GM21423 (cell line): Measurements from ENCODE around the gene AACS.
"Not testable (repeated sequence)": the region's sequence is repeated elsewhere in the genome, so short reads cannot be mapped to it uniquely, and the experiment has no call there.

ENCODE experiments used
- ATAC-seq: cut with Tn5 transposase; IDR thresholded peaks from one replicate; pipeline ENCODE4 v1.9.1; 2021; ENCODE audit warnings: mild to moderate bottlenecking, moderate library complexity; ENCODE audit not compliant: unreplicated experiment

AACS gene

DNA sequence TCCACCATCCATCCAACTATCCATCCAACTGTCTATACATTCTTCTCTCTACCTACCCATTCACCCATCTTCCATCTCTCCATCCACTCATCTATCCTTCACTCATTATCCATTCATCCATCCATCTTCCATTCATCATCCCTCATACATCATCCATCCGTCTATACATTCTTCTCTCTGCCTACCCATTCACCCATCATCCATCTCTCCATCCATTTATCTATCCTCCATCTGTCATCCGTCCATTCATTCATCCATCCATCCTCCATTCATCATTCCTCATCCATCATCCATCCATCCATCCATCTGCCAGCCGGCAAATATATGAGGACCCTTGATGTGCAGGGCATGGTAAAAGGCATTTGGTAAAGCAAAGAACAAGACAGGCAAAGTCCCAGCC, 25.2 kb downstream of the AACS start:
- ATAC-seq, result no peak

DNA sequence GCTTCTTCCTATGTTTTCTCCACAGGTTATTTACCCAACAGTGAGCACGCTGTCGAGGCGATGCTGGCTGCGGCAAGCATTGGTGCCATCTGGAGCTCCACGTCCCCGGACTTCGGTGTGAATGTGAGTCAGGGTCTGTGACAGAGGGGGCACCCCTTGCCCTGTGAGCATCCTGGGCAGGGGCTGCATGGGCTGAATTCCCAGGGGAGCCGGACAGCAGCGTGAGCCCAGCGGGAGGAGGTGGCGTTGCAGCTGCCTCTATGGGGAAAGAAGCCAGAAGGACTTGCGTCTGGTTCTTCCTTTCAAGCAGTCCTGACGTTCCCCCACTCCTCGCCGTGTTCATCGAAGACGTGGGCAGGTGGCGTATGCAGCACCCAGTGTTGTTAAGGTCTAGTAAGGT, 26.2 kb downstream of the AACS start:
- no peak for ATAC-seq

DNA sequence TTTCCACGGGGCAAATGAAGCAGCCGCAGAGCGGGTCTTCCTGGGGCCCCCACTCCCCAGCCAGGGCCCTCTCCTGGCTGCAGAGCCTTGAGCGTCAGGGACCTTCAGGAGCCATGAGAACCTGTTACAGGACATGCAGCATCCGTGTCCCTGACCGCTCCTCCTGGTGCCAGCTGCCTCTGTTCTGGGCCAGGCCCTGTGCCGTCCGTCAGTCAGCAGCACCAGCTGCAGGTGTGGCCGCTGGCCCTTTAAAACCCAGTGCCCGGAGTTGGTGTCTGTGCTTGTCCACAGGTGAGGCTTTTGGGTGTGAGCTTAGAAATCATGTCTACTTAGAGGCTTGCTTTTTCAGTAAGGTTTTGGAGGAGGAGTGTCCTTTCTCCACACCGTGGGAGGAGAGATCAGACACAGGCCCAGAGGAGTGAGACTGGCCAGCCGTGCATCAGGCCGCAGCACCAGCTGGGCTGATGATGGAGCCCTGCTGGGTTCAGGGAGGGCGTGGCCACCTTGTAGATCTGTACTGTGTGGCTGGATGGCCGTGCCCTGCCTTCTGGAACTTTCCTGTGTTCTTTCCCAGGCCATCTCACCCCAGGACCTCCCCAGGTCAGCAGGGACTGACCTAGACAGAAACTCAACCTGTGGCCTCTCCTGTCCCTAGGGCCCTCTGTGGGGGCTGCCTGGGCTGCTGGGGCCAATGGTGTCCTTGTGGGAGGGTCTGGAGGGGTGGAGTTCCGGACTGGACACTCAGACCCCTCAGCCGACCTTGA, 27.1 kb downstream of the AACS start:
- no peak for ATAC-seq

DNA sequence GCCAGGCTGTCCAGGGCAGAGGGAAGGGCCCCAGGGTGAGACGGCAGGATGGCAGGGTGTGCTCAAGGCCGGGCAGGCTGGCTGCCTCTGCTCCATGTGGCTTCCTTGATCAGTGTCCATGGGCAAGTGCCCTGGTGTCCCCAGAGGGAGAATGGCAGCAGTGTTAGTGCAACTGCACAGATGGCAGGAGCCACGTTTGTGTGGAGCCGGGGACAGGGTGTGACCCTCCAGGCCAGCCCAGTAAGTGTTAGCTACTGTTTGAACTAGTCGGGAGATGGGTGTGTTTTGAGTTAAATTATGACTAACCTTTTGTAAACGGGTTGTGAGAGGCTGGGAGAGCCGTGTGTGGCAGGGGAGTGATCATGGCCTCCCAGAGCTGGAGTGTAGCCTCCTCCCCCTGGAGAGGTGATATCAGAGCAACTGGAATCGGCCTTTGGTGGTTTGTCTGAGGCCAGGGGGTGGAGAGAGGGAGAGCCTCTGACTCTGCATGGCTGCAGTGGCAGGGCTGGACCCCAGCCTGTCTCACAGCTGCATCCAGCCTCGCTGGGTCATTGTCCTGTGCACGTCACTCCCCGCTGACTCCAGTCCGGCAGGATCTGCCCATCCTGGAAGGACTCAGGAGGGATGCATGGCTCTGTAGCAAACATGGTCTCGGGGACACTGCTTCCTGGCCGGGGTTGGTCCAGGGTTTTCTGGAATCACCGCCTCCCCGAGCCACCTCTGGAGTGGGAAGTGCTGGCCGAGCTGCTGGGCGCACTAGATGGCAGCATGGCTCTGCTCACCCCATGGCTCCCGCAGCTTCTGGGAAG, 27.8 kb downstream of the AACS start:
- no peak for ATAC-seq

DNA sequence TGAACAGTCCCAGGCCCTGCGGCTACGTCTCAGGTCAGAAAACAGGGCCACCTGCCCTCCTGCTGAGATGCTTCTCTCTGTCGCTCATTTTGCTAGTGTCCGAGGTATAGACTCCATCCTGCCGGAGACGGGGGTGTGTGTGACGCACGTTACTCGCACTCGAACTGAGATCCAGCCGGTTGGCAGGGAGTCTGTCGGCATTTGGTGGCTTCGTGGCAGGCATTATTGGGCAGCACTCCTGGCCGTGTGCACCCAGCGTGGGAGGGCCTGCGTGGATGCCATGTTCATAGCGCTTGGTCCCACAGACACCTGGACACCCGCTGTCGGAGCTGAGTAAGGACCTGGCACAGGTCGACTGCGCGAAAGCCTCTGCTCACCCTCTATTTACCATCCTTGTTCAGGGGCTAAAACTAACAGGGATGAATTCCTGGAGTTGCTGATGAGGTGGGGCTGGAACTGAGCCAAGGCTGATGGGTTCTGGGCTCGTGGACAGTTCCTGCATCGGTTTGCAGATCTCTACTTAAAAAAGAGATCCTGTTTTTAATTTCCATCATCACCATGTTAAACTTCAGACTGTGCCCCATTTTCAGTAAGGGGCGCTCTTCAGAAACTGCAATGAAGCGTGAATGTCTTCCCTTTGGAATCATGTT, 28.6 kb downstream of the AACS start:
- ATAC-seq, result no peak

DNA sequence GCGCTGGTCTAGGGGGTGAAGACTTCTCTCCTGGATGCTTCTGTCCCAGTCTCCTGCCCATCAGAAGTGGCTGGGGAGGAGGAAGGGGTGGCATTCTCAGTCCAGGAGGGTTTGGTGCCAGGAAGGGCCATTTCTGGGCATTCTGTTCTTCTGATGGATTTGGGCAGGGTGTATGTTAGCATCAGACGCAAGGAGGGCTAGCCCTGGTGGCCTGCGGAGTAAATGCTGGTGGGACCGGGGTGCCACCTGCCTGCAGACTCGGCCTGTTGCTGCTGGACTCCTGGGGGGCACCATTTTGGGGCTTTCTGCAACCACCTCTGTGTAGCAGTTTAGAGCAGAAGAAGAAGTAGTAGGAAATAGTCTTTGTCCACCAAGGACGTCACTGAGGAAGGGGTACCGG, 31.7 kb downstream of the AACS start:
- no peak for ATAC-seq

DNA sequence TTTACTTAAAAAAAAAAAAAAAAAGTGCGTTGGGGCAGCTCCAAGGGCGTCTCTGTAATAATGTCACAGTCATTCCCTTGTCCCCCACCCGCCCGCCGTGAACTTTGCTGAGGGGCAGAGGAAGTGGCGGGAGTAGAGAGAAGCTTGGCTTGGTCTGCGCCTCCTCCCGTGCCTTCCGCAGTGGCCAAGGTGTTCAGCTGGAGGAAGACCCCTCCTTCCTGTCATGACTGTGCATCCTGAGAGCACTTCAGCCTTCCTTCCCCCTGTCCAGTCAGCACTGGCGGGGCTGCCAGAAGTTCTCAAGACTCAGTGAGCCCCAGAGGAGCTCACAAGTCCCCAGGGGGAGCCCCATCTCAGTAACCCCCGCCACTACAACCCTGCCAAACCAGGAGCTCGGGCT, 32.2 kb downstream of the AACS start:
- no peak for ATAC-seq

DNA sequence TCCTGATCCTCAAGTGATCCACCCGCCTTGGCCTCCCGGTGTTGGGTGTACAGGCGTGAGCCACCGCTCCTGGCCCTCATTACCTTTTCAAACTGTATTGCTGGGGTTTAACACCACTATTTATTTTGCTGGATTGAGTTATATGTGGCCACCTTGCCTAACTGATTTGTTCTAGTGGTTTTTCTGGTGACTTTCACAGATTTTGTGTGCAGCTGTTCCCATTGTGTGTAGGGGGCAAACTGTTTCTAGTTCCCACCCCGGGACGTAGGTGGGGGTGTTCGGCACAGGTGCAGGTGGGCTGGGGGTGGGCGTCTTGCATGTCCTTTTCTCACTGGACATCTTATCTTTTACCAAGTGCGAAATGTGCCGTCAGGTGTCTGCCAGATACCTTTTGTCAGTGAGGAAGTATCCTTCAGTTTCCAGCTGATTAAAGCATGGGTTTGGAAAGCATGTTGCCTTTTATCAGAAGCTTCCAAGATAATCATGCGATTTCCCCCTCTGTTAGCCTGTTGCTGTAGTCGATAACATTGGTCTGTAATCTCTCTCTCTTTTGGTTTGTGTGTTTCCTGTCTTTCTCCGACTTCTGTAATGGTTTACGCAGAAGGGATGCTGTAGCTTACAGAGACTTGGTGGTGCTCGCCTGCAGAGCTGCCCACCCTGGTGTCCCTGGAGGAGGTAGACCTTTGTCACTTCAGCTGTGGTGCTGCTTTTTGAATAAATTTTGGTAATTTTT, 33.6 kb downstream of the AACS start:
- ATAC-seq, result no peak

DNA sequence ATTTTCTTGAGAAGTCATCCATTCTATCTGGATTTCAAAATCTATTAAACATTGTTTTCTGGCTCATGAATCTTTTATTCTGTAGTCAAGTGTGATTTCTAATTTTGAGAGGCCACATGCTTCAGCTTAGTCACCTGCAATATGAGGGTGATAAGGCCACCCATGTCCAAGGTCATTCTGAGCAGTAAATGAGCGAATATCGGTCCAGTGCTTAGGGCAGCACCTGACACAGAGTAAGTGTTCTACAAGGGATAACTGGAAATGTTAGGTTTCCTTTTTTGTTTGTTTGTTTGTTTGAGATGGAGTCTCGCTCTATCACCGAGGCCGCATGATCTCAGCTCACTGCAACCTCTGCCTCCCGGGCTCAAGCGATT, 34.2 kb downstream of the AACS start:
- ATAC-seq, result no peak

DNA sequence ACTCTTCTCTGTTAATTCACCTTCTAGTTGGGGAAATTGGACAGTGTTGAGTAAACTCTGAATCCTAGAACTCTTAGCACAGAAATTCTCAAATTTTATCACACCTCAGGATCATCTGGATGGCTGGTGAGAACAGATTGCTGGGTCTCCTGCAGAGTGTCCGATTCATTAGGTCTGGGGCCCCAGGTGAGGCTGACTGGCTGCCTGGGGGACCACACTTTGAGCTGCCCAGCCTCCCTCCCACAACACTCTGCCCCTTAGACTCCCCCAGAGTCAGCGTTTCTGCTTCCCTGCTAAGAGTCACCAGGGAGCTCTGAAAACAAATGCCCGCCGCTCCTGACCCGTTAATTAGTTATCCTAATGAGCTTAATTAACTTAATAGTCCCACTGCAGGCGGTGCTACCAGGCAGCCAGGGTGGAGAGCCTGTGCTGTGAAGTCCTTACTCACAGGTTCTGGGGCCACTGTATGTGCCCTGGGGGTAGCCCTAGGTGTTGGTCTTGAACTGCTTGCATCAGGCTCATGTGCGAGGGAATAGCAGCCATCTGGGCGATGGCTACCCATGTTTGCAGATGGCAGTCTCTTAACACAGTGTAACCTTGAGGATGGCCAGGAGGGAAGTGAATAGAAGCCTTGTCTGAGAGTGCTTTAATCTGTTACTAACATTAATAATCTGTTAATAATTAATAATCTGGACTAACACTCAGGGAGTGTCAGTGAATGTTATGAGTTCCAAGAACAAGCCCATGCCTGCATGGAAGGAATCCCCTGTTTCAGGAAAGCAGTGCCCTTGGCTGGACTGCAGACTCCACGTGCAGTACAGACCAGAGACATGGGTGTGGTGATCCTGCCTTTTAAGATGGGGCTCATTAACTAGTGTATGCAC, 35.6 kb downstream of the AACS start:
- no peak for ATAC-seq

DNA sequence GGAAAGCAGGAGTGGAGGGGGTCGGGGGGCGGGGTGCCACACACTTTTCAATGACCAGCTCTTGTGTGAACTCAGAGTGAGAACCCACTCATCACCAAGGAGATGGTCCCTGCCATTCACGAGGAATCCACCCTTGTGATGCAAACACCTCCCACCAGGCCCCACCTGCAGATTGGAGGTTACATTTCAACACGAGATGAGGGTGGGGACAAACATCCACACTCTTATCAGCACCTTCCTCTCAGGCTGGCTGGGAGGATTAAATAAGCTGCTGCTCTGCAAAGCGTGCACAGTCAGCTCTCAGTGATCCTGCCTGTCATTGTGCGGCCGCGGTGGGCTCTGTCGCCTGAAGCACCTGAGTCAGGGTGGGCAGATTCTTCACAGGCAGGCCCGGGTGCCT, 39.7 kb downstream of the AACS start:
- no peak for ATAC-seq

DNA sequence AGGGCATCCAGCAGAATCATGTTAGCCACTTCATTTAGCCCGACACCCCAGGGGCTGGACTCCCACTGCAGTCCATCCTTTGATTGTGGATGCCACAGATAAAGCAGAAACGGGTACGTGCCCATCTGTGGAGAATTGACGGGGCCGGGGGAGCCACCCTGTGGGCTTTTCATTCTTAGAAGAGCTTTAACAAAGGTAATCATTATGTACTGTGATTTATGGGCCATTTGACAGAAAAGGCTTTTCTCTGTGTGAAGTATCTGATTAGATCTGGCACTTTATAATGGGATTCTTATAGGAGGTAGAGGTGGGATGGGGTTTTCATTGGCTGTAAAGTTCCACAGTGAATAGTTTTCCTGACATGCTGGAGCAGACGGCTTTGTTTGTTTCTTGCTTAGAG, 40.4 kb downstream of the AACS start:
- no peak for ATAC-seq

DNA sequence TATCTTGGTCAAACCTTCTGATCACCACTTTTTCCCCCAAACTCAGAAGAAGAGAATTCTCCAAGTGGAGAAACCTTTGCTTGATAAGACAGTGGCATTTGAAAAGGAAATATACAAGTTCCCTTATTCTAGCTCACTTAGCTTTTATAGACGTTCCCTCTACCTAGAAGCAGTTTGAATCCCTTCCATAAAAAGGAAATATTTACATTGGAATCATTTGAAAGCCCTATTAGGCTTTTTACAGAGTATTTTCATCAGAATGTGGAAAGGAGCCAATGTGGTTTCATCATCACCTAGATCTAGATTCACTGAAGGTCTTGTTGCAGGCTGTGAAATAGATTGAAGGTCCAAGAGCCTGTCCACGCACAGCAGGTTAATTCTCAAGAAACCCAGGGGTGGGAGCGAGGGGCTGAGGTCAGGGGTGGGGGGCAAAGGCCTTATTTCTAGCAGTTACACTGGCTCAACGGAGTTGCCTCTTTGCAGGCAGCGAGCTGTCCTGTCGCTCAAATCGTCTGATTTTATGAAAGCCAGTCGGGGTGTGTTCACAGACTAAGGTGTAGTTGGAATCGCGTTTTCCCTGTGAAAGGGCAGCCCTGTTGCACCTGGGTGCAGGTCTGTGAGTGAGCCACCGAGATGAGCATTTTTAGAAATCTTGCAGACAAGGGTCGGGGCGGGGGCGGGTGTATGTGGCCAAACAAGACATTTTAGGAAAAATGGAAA, 45.6 kb downstream of the AACS start:
- no peak for ATAC-seq

DNA sequence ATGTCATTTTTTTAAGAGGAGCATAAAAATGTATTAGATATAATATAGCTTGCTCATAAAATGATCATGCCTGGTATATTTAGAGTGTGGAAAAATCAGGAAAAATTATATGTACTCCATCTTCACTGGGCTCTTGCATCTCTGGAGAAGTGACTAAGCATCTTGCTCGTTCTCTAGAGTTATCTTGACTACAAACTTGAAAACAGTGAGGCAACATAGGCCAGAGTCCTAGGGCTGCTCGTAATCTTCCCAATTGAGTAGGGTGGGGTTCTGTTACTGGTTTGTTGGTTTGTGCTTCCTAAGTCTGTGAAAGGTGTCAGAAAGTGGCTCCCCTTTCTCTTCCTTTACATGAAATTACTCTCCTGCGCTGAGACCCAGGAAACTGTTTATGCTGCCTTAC, 46.2 kb downstream of the AACS start:
- no peak for ATAC-seq

DNA sequence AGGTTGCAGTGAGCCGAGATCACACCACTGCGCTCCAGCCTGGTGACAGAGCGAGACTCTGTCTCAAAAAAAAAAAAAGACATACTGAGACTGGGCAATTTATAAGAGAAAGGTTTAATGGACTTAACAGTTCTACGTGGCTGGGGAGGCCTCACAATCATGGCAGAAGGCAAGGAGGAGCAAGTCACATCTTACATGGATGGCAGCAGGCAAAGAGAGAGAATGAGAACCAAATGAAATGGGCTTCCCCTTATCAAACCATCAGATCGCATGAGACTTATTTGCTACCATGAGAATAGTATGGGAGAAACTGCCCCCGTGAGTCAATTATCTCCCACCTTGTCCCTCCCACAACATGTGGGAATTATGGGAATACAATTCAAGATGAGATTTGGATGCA, 47.4 kb downstream of the AACS start:
- not testable (repeated sequence) for ATAC-seq

DNA sequence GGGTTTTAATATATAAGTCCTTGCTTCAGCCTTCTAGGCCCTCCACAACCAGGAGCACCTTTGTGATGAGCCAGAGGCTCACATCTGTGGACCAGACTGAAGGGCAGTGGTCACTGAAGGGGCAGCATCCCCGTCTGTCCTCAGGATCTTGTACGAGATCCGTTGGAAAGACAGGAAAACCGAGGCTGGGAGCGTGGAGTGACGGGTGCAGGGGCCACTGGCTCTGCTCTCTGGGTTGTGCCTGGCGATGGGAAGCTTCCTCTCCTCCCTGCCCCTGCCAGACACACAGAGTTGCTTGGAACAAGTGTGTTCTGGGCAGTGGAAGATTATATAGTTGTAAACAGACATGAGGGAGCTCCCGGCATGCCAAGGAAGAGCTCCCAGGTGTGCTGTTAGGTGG, 48.0 kb downstream of the AACS start:
- ATAC-seq, result no peak

DNA sequence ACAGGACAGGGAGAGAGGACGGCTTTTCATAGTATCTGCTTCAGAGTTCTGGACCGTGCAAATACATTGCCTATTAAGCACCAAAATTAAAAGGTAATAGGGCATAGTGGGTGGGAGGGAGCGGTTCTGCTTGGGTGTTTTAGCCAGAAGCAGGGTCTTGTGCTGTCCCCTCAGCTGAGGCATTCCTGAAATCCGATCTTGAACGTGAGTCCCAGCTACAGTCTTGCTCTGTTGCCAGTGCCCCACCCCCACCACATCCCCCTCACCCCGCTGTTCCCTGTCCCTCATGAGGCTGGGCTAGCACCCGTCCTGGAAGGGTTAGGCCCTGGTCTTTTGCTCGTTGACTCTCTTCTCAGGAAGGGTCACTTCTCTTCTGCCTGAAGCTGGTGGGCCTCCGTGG, 48.6 kb downstream of the AACS start:
- ATAC-seq, result no peak

DNA sequence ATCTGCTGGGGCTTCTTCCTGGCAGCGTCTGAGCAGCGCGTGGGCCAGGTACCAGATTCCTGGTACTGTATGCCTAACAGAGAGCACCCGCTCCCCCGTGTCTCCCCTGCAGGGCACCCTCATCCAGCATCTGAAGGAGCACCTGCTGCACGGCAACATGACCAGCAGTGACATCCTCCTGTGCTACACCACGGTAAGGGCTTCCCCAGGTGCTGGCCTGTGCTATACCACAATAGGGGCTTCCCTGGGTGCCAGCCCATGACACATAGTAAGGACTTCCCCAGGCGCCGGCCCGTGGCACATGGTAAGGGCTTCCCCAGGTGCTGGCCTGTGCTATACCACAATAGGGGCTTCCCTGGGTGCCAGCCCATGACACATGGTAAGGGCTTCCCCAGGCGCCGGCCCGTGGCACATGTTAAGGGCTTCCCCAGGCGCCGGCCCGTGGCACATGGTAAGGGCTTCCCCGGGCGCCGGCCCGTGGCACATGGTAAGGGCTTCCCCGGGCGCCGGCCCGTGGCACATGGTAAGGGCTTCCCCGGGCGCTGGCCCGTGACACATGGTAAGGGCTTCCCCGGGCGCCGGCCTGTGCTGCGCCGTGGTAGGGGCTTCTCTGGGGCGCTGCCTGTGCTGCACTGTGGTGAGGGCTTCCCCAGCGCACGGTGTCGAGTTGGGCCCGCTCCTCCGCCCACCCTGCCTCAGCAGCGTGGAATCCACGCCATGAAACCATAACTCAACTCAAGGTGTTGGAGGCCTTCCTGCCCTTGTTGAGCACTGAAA, 49.3 kb downstream of the AACS start:
- peak; percentile 55 for ATAC-seq

DNA sequence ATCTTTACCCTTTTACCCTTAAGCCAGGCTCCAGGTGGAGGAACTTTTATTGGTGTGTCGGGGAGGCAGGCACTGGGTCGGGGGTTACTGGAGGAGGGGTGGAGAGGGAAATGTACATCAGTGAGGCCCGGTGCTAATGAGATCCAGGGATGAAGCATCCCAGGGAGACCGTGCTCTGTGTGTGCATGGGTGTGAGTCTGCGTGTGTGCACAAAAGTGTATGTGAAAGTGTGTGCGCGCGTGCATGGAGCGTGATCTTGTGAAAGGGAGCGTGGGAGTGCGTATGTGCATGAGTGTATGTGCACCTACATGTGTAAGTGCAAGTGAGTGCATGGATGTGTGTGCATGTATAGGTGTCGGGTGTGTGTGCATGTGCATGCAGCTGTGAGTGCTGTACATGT, 55.3 kb downstream of the AACS start:
- no peak for ATAC-seq
